ENCODE results near the gene CYP2S1. TPM values are rescaled to one million over a fixed set of nuclear protein-coding genes. Genes with fewer than 3 reads are reported as not detected.

Gene CYP2S1, protein sequence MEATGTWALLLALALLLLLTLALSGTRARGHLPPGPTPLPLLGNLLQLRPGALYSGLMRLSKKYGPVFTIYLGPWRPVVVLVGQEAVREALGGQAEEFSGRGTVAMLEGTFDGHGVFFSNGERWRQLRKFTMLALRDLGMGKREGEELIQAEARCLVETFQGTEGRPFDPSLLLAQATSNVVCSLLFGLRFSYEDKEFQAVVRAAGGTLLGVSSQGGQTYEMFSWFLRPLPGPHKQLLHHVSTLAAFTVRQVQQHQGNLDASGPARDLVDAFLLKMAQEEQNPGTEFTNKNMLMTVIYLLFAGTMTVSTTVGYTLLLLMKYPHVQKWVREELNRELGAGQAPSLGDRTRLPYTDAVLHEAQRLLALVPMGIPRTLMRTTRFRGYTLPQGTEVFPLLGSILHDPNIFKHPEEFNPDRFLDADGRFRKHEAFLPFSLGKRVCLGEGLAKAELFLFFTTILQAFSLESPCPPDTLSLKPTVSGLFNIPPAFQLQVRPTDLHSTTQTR
- 0.90 and 1.3 TPM in 2 replicates for total RNA-seq (2011; cell fraction: chromatin; rRNA removed; ENCODE audit: low replicate concordance)
- 2.0 TPM in 2 replicates for total RNA-seq (2011; cell fraction: nucleolus; rRNA removed)
- 1.0 and 1.5 TPM in 2 replicates for total RNA-seq (2011; cell fraction: nucleoplasm; rRNA removed)
- total RNA-seq (2014; rRNA removed), result 0.41 and 2.7 TPM in 2 replicates
- total RNA-seq (2014; rRNA removed; fragmentation: Illumina TruSeq; extraction: Trizol), result 0.13 and 0.18 TPM in 2 replicates
- total RNA-seq (2015; rRNA removed; fragmentation: Illumina TruSeq; extraction: Trizol), result 0.07 and 0.15 TPM in 2 replicates
- 1.9 and 2.6 TPM in 2 replicates for total RNA-seq (2021)
- polyA plus RNA-seq (2011; rRNA removed), result 0.46 and 0.60 TPM in 2 replicates
- 0.37 and 0.95 TPM in 2 replicates for polyA plus RNA-seq (2011; cell fraction: cytosol; rRNA removed)
- 0.97 and 4.3 TPM in 2 replicates for polyA plus RNA-seq (2011; cell fraction: nucleus; rRNA removed)
- polyA plus RNA-seq (2012), result 1.1 and 2.8 TPM in 2 replicates
- 0.71 and 0.79 TPM in 2 replicates for polyA plus RNA-seq (2014; fragmentation: Illumina TruSeq; extraction: Trizol)
- under 1 TPM; 0.13 to 0.20 TPM for polyA plus RNA-seq (2014; fragmentation: Nextera tagmentation; extraction: Ambion mirVana)
- polyA plus RNA-seq (2014; rRNA removed), result 0.48 and 0.77 TPM in 2 replicates
- polyA minus RNA-seq (2011; rRNA and poly(A)+ RNA removed), result 0.33 and 0.42 TPM in 2 replicates
- 0.76 and 1.5 TPM in 2 replicates for polyA minus RNA-seq (2011; cell fraction: cytosol; rRNA and poly(A)+ RNA removed)
- polyA minus RNA-seq (2011; cell fraction: nucleus; rRNA and poly(A)+ RNA removed), result 0.22 and 0.27 TPM in 2 replicates
- percentile 40 among the genes with signal in this experiment for Bru-seq, nascent RNA
- BruChase-seq, experiment 1, labeled RNA remaining after a 2-hour chase, result percentile 17 among the genes with signal in this experiment
- BruChase-seq, experiment 2, labeled RNA remaining after a 6-hour chase, result percentile 19 among the genes with signal in this experiment
- long read RNA-seq, experiment 1, partial matches to known transcripts, result 0 of 1 reads
- long read RNA-seq, experiment 1, other reads (novel, unspliced or antisense), result 0 of 1 reads
- long read RNA-seq, experiment 2, result 0 reads
- long read RNA-seq, experiment 3, partial matches to known transcripts, result 0 of 1 reads
- long read RNA-seq, experiment 3, other reads (novel, unspliced or antisense), result 0 of 1 reads

DNA sequence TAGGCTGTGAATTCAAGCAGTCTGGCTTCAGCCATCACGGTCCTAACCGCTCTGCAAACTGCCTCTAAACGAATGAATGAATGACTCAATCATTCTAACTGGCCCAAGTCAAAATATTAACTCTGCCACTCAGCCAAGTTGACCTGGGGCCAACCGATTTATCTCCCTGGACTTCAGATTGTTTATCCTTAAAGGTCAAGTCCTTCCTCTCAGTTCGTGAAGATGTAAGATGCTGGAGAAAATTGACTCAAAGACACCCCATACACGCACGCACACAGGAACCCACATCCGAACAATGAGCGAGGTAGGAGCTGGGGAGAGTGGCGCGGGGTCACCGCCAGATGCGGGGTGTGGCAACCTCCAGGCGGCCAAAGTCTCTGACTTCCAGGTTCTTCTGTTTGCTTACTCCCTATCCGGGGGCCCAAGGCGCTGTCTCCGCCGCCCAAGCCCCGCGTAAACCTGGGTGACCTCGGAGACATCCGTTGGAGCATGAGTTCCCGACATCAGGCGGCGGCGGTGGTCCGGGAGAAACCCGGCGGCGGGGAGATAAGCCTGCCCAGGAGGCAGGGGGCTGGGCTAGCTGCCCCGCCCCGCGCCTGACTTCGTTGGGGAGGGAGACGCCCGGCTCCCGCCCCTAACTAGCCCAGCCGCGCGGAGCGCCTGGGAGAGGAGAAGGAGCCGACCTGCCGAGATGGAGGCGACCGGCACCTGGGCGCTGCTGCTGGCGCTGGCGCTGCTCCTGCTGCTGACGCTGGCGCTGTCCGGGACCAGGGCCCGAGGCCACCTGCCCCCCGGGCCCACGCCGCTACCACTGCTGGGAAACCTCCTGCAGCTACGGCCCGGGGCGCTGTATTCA, at the start of gene CYP2S1:
Gene CYP2S1, plus strand, starts transcription at position 646 of the 856 bp plus-strand sequence. Its CDS starts 46 bp downstream, at position 692.
- no peaks in the 10 kb centered on the region for H3K36me3 ChIP-seq (ENCODE audit: control insufficient read depth, insufficient read depth, low read length)
- H4K20me1 ChIP-seq (replicated peaks; ENCODE audit: control insufficient read depth, insufficient read depth, low read length), result no peaks in the 10 kb centered on the region
- BruUV-seq (replicated peaks), result no TSS peak
- peak within 1 kb of the TSS; percentile 41 for H3K4me3 ChIP-seq
- H3K9me1 ChIP-seq (ENCODE audit: control insufficient read depth, insufficient read depth, low read length), result no peaks in the 10 kb centered on the region
- no peaks in the 10 kb centered on the region for H3K79me2 ChIP-seq (ENCODE audit: control insufficient read depth, insufficient read depth, low read length)
- peak; percentile 82 to 94 (median 90) for DNase-seq (ENCODE audit: extremely low read depth in 1 of 4, low spot score in 3 of 4)
- CTCF ChIA-PET (ENCODE audit: low intra/inter-chr PET ratio), result interaction anchor here (0.7 kb wide), 1 partner anchor 1329 kb away, joined by 5 read pairs; no protein-coding TSS in a partner anchor
- no peak within 1 kb of the TSS for H3K27ac ChIP-seq (ENCODE audit: extremely low read depth, low read depth, low read length)
- intact Hi-C loops (cut with micrococcal nuclease) (no loop called here), in situ Hi-C loops (cut with MboI) (no loop called here)
- WGBS (ENCODE audit: insufficient coverage, low coverage, missing lambda C conversion rate), result 1% methylated on average over 41 of the region's 58 CpGs
- peak within 1 kb of the TSS; percentile 64 for H3K4me2 ChIP-seq (ENCODE audit: insufficient read depth, low read length)
- peak; percentile 97 for ATAC-seq
- H3K9me3 ChIP-seq (replicated peaks; ENCODE audit: control insufficient read depth, insufficient read depth, low read depth, low read length), result no peaks in the 10 kb centered on the region
- POLR2A ChIA-PET, result interaction anchor here (0.6 to 0.9 kb wide), 3 partner anchors 72 to 118 kb away, joined by 3 to 5 read pairs (median 3); partner anchors contain the start of gene HNRNPUL1
- peak within 1 kb of the TSS in 1 of 2 experiments; percentile 86; a peak in 2 of 4 replicates for H3K9ac ChIP-seq (ENCODE audit: insufficient read depth in 1 of 2, low read depth in 2 of 2, low read length in 2 of 2)
- H3K4me1 ChIP-seq (replicated peaks in 1 of 2; ENCODE audit: control insufficient read depth in 2 of 2, insufficient read depth in 2 of 2, low read length in 2 of 2), result peaks cover 5 to 14% of the 10 kb centered on the region in 2 experiments; a peak in 4 of 5 replicates
- H3K27me3 ChIP-seq (ENCODE audit: control insufficient read depth in 2 of 2, insufficient read depth in 2 of 2, low read length in 2 of 2), result peaks cover 3 to 23% of the 10 kb centered on the region in 2 experiments; a peak in 3 of 5 replicates
- FAIRE-seq, result no peak
- H2AFZ ChIP-seq (ENCODE audit: low read depth, low read length), result peak within 1 kb of the TSS; percentile 83
- TF ChIP-seq KDM2B (CRISPR knock-in tag; IDR thresholded peaks at IDR 0.05), result 0 out of 2 replicates have a peak, but pooled peaks have one; percentile 11
- TF ChIP-seq ZNF830 (CRISPR knock-in tag; IDR thresholded peaks at IDR 0.05), result no peak
- peak; percentile 69; the same call in 1 of the 2 replicates for TF ChIP-seq ZBTB7A (IDR thresholded peaks at IDR 0.05; ENCODE audit: borderline replicate concordance, control insufficient read depth, low read depth, low read length)
- no peak for TF ChIP-seq KAT7 (CRISPR knock-in tag; IDR thresholded peaks at IDR 0.05; ENCODE audit: borderline replicate concordance)
- no peak for TF ChIP-seq FOXA1 (IDR thresholded peaks at IDR 0.05; ENCODE audit: borderline replicate concordance)
- peak; percentile 54 to 64 for TF ChIP-seq NRF1 (conservative IDR thresholded peaks at IDR 0.05 in 1 of 2, IDR thresholded peaks at IDR 0.05 in 1 of 2)
- no peak for TF ChIP-seq THRAP3 (IDR thresholded peaks at IDR 0.05; ENCODE audit: borderline replicate concordance)
- no peak for TF ChIP-seq ZNF12 (CRISPR knock-in tag; IDR thresholded peaks at IDR 0.05)
- TF ChIP-seq CBFA2T3 (IDR thresholded peaks at IDR 0.05), result peak; percentile 63
- peak; percentile 34 for TF ChIP-seq HMGN3 (IDR thresholded peaks at IDR 0.05; ENCODE audit: borderline replicate concordance, extremely low read depth, insufficient read length, low read depth, low read length)
- TF ChIP-seq L3MBTL2 (IDR thresholded peaks at IDR 0.05), result peak; percentile 14; the same call in 1 of the 2 replicates
- TF ChIP-seq ZNF143 (CRISPR knock-in tag; IDR thresholded peaks at IDR 0.05), result no peak
- no peak for TF ChIP-seq RAD21 (CRISPR knock-in tag; conservative IDR thresholded peaks at IDR 0.05 in 1 of 2, IDR thresholded peaks at IDR 0.05 in 1 of 2)
- TF ChIP-seq NCOA4 (IDR thresholded peaks at IDR 0.05; ENCODE audit: partially characterized antibody), result no peak
